Loucy (cell line): ENCODE results near the gene CSNK1G2.

Experiments used
- EZH2phosphoT487 ChIP-seq: fragments of 200-600 bp; IDR thresholded peaks from 2 replicates; pipeline ENCODE4 v1.6.1; 2018; ENCODE audit warnings: antibody characterized with exemption, mild to moderate bottlenecking, moderate library complexity, borderline replicate concordance
- TF ChIP-seq, protein P1 (sequence below): fragments of 200-600 bp; sonication (generic); conservative IDR thresholded peaks from 2 replicates; pipeline ENCODE4 v1.5.1; 2014; ENCODE audit warnings: mild to moderate bottlenecking, antibody characterized with exemption, low read length

DNA sequence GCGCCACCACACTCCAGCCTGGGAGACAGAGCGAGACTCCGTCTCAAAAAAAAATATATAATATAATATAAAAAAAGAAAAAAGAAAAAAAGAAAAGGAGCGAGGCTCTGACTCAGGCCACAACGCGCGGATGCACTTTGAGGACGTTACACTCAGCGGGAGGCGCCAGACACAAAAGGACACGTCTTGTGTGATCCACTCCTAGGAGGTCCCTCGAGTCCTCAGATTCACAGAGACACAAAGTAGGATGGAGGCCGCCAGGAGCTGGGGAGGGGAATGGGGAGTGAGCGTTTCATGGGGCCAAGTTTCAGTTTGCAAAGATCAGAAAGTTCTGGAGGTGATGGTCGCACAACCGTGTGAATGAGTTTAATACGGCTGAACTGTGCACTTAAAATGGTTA lies 47.2 kb upstream of the CSNK1G2 start:
- TF ChIP-seq, protein P1, sequence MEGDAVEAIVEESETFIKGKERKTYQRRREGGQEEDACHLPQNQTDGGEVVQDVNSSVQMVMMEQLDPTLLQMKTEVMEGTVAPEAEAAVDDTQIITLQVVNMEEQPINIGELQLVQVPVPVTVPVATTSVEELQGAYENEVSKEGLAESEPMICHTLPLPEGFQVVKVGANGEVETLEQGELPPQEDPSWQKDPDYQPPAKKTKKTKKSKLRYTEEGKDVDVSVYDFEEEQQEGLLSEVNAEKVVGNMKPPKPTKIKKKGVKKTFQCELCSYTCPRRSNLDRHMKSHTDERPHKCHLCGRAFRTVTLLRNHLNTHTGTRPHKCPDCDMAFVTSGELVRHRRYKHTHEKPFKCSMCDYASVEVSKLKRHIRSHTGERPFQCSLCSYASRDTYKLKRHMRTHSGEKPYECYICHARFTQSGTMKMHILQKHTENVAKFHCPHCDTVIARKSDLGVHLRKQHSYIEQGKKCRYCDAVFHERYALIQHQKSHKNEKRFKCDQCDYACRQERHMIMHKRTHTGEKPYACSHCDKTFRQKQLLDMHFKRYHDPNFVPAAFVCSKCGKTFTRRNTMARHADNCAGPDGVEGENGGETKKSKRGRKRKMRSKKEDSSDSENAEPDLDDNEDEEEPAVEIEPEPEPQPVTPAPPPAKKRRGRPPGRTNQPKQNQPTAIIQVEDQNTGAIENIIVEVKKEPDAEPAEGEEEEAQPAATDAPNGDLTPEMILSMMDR, result no peak
- TF ChIP-seq EZH2phosphoT487, result no peak
